ENCODE data around the gene RBAK.
"Not testable (repeated sequence)": the region's sequence is repeated elsewhere in the genome, so short reads cannot be mapped to it uniquely, and the experiment has no call there.

GRCh38 chr7:5027796-5028410 lies 17.8 kb upstream of the RBAK start:
- TF ChIP-seq POLR2A, CTCF, EP300, POLR2AphosphoS5 (IDR thresholded peaks at IDR 0.05): not testable (repeated sequence)

All from suprapubic skin (tissue), 4 donors.